ENCODE data around the gene EMP3. TPM values are rescaled to one million over a fixed set of nuclear protein-coding genes. Genes with fewer than 3 reads are reported as not detected.

EMP3 gene
- total and polyA plus RNA-seq, 2 of the 13 experiments (the other 11 are each of a cell fraction or from before 2014, with no cell fraction given): 2.2 to 7.8 TPM

GRCh38 chr19:48363810-48364597, 38.7 kb downstream of the EMP3 start, which contains the start of the genes SYNGR4 and TMEM143 (continued):
- TF ChIP-seq, protein P1, sequence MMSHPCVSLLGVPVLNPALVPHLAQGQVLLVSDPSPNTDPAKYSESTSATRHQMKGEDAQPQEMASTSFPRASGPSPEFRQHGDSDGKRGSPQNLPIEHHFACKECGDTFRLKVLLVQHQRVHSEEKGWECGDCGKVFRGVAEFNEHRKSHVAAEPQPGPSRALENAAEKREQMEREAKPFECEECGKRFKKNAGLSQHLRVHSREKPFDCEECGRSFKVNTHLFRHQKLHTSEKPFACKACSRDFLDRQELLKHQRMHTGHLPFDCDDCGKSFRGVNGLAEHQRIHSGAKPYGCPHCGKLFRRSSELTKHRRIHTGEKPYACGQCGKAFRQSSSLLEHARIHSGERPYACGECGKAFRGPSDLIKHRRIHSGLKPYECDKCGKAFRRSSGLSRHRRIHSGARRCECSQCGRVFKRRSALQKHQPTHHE (CRISPR knock-in tag; IDR thresholded peaks at IDR 0.05; ENCODE audit: borderline replicate concordance): no peak
- TF ChIP-seq REST (IDR thresholded peaks at IDR 0.05; ENCODE audit: borderline replicate concordance in 1 of 2, low read depth in 1 of 2, low read length in 2 of 2) (no peak), ELF4 (CRISPR knock-in tag; IDR thresholded peaks at IDR 0.05; ENCODE audit: borderline replicate concordance) (no peak), TBP (CRISPR knock-in tag; IDR thresholded peaks at IDR 0.05) (no peak), TEAD3 (CRISPR knock-in tag; optimal IDR thresholded peaks at IDR 0.05; ENCODE audit: borderline replicate concordance) (no peak), SOX13 (IDR thresholded peaks at IDR 0.05) (no peak), SOX13 (CRISPR knock-in tag; conservative IDR thresholded peaks at IDR 0.05 in 1 of 2, IDR thresholded peaks at IDR 0.05 in 1 of 2) (no peak), CBX5 (CRISPR knock-in tag; IDR thresholded peaks at IDR 0.05; ENCODE audit: borderline replicate concordance) (no peak; the same call in 1 of the 2 replicates), CTCF (CRISPR knock-in tag; IDR thresholded peaks at IDR 0.05) (no peak), ZKSCAN1 (IDR thresholded peaks at IDR 0.05; ENCODE audit: low read length) (no peak), CHD2 (IDR thresholded peaks at IDR 0.05; ENCODE audit: low read depth, low read length) (no peak), PAWR (CRISPR knock-in tag; IDR thresholded peaks at IDR 0.05; ENCODE audit: borderline replicate concordance) (no peak), MYNN (CRISPR knock-in tag; IDR thresholded peaks at IDR 0.05; ENCODE audit: low read depth) (no peak), ZNF326 (CRISPR knock-in tag; IDR thresholded peaks at IDR 0.05; ENCODE audit: borderline replicate concordance) (no peak), NFRKB (IDR thresholded peaks at IDR 0.05) (no peak), AKAP8 (CRISPR knock-in tag; IDR thresholded peaks at IDR 0.05) (no peak), TGIF2 (CRISPR knock-in tag; IDR thresholded peaks at IDR 0.05) (no peak), ZNF468 (CRISPR knock-in tag; IDR thresholded peaks at IDR 0.05) (no peak), RCOR2 (CRISPR knock-in tag; IDR thresholded peaks at IDR 0.05) (no peak), XBP1 (CRISPR knock-in tag; IDR thresholded peaks at IDR 0.05) (no peak), SP5 (CRISPR knock-in tag; IDR thresholded peaks at IDR 0.05; ENCODE audit: borderline replicate concordance, low read depth) (peak; percentile 81; the same call in 1 of the 2 replicates)
- TF ChIP-seq, protein P2, sequence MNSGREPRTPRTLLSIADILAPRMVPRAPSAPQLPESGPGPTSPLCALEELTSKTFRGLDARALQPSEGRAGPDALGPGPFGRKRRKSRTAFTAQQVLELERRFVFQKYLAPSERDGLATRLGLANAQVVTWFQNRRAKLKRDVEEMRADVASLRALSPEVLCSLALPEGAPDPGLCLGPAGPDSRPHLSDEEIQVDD (CRISPR knock-in tag; IDR thresholded peaks at IDR 0.05; ENCODE audit: borderline replicate concordance): no peak
- TF ChIP-seq, protein P3, sequence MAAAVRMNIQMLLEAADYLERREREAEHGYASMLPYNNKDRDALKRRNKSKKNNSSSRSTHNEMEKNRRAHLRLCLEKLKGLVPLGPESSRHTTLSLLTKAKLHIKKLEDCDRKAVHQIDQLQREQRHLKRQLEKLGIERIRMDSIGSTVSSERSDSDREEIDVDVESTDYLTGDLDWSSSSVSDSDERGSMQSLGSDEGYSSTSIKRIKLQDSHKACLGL (CRISPR knock-in tag; IDR thresholded peaks at IDR 0.05): no peak; the same call in 1 of the 2 replicates
